Activated T-cell treated with anti-CD3 and anti-CD28 coated beads, Interleukin-2, amount 50 U/mL, for 4 hours (primary cell): ENCODE results near the gene AXIN2. TPM values are rescaled to one million over a fixed set of nuclear protein-coding genes. Genes with fewer than 3 reads are reported as not detected.
"Not testable (repeated sequence)": the region's sequence is repeated elsewhere in the genome, so short reads cannot be mapped to it uniquely, and the experiment has no call there.

Experiments used
- ATAC-seq, 2 donors: fragments of 200-7000 bp; cut with Tn5 transposase; one replicate each; pipeline ENCODE4 v1.10.0; 2021
- DNase-seq: peaks from one replicate; pipeline ENCODE4 v3.0.0-alpha.2; 2020
- H3K27me3 Mint-ChIP-seq: one replicate; pipeline ENCODE4 v1.8.0; 2021; ENCODE audit warnings: low read depth, mixed read lengths
- H3K36me3 Mint-ChIP-seq: one replicate; pipeline ENCODE4 v1.8.0; 2022; ENCODE audit warnings: mixed read lengths; ENCODE audit not compliant: insufficient read depth
- H3K4me1 Mint-ChIP-seq: one replicate; pipeline ENCODE4 v1.8.0; 2021; ENCODE audit warnings: low read depth, mixed read lengths
- H3K4me3 Mint-ChIP-seq: one replicate; pipeline ENCODE4 v1.8.0; 2021; ENCODE audit warnings: mild to moderate bottlenecking, moderate library complexity, mixed read lengths
- H3K9me3 Mint-ChIP-seq: one replicate; pipeline ENCODE4 v1.8.0; 2021; ENCODE audit warnings: mixed read lengths
- total RNA-seq, 3 donors: library from RNA; stranded (reverse); gene quantifications; one replicate each; pipeline ENCODE4 v1.2.1, GENCODE V29; 2021

Gene AXIN2
- total RNA-seq, 3 donors from 2014 or later = 8.4 to 13.4 (median 11.9) TPM

DNA sequence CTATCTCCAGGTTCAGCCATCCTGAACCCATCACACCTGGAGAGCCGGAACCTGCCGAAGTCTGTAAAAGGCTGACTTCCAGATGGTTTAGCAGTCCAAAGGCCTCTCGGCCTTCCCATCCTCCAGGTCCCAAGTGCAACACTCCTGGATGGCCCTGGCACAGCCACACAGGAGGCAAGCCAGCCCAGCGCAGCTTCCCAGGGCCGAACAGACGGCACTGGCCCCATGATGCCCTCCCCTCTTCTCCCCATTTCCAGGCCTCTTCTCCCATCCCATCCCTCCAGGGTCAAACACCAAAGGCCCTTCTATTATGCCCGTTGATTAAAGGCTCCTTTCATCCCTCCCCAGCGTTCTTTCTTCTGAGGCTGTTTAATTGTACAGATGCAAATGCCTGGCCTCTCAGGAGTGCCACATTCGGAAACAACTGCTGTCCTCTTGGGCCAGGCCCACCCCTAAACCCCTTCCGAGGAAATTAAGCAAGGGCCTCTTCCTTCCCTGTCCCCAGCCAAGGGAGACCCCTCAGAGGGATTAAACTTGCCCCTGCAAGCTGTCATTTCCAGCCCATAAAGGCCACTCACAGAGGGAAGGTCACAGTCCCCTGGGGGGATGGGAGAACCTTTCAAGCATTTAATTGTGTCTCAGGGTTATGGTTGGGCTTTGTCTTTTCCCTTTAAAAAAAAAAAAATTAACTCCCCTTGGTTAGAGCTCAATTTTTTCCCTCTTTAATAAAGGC lies 30.8 kb downstream of the AXIN2 start:
- Mint-ChIP-seq H3K9me3 (no peaks in the 10 kb centered on the region), H3K4me3 (no peak overlapping the region), H3K27me3 (no peaks in the 10 kb centered on the region), H3K4me1 (no peaks in the 10 kb centered on the region), H3K36me3 (peaks cover 36% of the 10 kb centered on the region)
- no peak for DNase-seq
- no peak for ATAC-seq

DNA sequence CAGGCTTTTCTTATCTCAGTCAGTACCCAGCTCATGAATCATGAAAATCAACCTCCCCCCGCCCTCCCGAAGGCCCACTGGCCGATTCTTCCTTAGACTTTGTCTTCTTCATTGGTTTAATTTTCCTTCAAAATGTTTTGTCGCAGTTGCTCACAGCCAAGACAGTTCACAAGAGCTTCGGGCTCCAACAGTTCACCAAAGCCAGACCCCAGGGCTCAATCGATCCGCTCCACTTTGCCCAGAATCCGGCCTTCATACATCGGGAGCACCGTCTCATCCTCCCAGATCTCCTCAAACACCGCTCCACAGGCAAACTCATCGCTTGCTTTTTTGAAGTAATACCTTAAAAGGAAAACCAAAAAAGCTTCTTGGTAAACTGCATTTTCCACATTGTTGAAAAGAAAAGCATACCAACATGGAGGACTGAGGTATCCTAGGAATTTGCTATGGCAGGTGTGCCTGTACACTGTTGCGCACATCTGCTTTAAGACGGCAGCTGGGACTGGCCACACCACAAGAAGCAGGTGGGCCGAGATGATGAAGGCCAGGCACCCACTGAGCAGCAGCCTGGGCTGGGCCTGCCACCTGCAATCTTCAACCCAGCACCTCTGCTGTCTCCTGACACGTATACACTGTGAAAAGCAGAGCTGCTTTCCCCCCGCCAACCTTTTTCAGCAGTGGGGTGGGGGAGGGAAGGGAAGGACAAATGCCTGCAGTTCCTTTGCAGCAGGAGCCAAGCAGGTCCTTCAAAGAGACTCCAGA lies 31.5 kb downstream of the AXIN2 start:
- H3K4me1 Mint-ChIP-seq = no peaks in the 10 kb centered on the region
- H3K4me3 Mint-ChIP-seq = no peak overlapping the region
- peaks cover 30% of the 10 kb centered on the region for H3K36me3 Mint-ChIP-seq
- no peaks in the 10 kb centered on the region for H3K27me3 Mint-ChIP-seq
- no peak for ATAC-seq
- no peaks in the 10 kb centered on the region for H3K9me3 Mint-ChIP-seq
- no peak for DNase-seq

DNA sequence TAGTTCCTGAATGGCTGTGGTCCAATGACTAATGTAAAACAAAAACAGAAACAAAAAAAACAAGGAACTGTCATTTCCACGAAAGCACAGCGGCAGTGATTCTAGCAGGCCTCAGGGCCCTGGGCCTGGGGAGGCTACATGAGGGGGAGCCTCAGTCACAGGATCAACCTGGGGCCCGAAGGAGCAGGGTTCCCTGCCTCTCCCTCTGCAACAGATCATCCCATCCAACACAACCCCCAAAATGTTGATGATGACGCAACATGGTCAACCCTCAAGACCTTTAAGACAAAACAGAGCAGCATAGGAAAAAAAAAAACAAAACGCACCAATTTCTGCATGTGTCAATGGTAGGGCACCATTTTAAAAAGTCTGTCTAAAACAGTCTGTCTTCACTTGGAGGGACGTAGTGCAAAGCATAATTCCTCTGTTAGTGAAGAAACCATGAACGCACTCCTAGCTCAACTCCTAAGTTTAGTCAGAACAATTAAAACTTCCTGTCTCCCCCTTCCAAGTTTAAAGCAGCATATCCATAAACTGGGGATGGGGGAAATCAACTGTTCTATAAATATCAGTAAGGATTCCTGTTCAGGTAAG lies 32.3 kb downstream of the AXIN2 start:
- H3K4me3 Mint-ChIP-seq = no peak overlapping the region
- H3K36me3 Mint-ChIP-seq = peaks cover 27% of the 10 kb centered on the region
- DNase-seq = no peak

DNA sequence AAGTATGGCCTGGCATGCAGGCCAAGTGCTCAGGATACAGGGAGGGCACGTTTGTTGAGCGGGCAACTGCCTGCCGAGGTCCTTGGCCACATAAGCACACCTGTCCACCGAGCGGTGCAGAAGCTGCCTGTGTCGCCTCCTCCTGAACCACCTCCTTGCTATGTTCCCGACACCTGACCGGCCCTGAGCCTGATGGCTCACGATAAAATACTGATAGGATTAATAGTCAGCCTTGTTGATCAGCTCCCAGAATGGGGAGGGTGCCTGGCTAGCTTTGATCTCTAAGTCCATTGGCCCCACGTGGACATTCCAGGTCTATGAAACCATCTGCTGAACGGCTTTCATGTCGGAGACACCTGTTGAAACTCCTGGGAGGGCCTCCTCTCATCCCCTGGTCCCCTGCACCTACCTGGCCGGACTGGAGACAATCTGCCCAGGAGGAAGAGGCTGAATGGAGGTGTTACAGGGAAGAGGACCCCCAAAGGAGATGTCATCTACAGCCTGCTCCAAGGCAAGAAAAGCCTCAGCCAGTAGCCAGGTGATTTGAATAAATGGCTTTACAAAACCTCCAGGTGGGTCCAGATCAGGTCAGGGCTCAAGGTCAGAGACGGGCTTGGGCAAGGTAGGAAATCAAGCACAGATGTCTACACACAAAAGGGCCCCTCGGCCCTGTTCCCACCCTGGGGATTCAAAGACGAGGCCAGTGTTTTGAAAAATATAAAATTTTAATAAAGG lies 33.4 kb downstream of the AXIN2 start:
- Mint-ChIP-seq H3K9me3 (no peaks in the 10 kb centered on the region), H3K4me1 (peaks cover 16% of the 10 kb centered on the region), H3K36me3 (peaks cover 24% of the 10 kb centered on the region), H3K4me3 (no peak overlapping the region), H3K27me3 (no peaks in the 10 kb centered on the region)
- DNase-seq = no peak
- no peak for ATAC-seq

More for the DNA sequence above, 32.3 kb downstream of the AXIN2 start:
- Mint-ChIP-seq H3K4me1 (peaks cover 6% of the 10 kb centered on the region), H3K9me3 (no peaks in the 10 kb centered on the region), H3K27me3 (no peaks in the 10 kb centered on the region)
- no peak for ATAC-seq

DNA sequence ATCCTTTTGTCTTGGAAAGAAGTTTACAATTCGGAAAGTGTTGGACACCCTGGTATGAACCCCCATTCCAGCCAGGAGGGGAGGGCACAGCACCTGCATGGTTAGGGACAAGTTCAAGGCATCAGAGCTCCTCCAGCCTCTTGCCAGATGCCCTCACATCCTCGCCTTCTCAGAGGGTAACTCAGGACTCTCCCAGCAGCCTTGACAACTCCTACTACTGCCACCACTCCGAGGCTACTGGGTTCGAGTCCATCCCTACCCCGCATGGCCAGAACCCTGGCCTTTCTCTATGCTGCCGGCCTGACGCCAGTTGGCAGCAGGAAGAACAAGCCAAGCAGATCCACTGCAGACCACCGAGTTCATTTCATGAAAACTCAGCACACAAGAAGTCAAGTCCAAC lies 34.1 kb downstream of the AXIN2 start:
- Mint-ChIP-seq H3K27me3 (no peaks in the 10 kb centered on the region), H3K4me3 (no peak overlapping the region), H3K36me3 (peaks cover 23% of the 10 kb centered on the region), H3K4me1 (peaks cover 22% of the 10 kb centered on the region), H3K9me3 (no peaks in the 10 kb centered on the region)
- no peak for ATAC-seq
- DNase-seq = no peak

DNA sequence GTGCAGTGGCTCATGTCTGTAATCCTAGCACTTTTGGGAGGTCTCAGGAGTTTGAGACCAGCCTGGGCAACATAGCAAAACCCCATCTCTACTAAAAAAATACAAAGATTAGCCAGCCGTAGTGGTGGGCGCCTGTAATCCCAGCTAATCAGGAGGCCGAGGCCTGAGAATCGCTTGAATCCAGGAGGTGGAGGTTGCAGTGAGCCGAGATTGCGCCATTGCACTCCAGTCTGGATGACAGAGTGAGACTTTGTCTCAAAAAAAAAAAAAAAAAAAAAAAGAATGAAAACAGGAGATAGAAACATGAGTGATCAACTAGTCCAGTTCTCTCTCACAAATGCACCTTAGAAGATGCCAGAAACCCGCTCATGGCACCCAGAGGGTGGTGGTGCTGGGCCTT lies 34.6 kb downstream of the AXIN2 start:
- ATAC-seq, H3K27me3 Mint-ChIP-seq, DNase-seq, H3K9me3 Mint-ChIP-seq, H3K4me3 Mint-ChIP-seq: not testable (repeated sequence)
- Mint-ChIP-seq H3K4me1 (peaks cover 26% of the 10 kb centered on the region), H3K36me3 (peaks cover 18% of the 10 kb centered on the region)

DNA sequence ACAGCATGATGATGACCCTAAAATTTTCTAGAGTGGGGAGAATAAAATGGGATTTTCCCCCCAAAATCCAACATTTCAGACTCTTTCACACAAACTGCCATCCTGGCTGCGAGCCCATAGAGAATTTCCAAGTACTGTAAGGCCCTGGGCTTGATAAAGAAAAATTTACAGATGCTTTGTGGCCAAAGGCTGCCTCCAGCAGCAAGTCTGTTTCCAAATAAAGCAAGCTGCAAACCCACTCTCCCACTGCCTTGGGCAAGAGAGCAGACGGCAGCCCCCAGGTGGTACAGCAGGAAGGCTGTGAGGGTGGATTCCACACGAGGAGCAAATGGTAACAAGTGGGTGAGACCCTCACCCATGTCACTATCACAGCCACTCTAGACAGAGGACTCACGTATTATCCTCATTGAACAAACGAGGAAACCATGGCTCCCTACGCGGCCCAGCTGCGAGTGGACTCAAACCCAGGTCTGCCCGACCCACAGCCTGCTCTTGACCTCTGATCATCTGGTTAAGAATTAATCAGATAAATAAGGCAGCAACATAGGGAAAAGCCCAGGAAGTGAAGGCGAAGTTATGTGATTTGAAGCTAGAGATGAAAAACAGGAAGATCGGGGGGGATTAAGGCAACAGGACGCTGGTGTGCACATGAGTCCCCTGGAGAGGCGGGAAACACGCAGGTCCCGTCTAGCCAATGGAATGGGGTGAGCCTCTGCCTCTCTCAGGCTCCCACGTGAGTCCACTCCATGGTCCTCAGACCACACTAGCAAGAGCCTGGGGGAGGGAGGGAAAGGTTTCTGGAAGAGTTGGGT lies 37.4 kb downstream of the AXIN2 start:
- Mint-ChIP-seq H3K36me3 (peaks cover 6% of the 10 kb centered on the region), H3K27me3 (no peaks in the 10 kb centered on the region), H3K4me3 (peak overlapping the region; percentile 9), H3K9me3 (no peaks in the 10 kb centered on the region), H3K4me1 (peaks cover 40% of the 10 kb centered on the region)
- ATAC-seq = no peak
- DNase-seq = no peak

DNA sequence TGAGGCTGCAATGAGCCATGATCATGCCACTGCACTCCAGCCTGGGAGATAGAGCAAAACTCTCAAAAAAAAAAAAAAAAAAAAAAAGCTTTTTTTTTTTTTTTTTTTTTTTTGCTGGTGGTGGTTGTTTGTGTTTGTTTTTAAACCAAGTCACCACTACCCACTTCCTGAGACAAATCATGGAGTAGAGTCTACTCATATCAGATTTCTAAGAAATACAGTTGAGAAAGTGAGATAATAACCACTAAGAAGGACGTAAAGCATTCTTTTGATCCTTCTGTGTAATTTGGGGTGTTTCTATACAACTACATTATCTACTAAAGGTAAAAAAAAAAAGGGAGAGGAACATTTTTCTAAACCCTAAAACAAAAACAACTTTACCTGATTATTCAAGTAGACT lies 38.0 kb downstream of the AXIN2 start:
- H3K4me3 Mint-ChIP-seq = peak overlapping the region; percentile 9
- no peak for DNase-seq
- H3K4me1 Mint-ChIP-seq = peaks cover 40% of the 10 kb centered on the region
- no peaks in the 10 kb centered on the region for H3K27me3 Mint-ChIP-seq
- peaks cover 1% of the 10 kb centered on the region for H3K36me3 Mint-ChIP-seq
- H3K9me3 Mint-ChIP-seq = no peaks in the 10 kb centered on the region
- peak; percentile 91 to 93 for ATAC-seq

DNA sequence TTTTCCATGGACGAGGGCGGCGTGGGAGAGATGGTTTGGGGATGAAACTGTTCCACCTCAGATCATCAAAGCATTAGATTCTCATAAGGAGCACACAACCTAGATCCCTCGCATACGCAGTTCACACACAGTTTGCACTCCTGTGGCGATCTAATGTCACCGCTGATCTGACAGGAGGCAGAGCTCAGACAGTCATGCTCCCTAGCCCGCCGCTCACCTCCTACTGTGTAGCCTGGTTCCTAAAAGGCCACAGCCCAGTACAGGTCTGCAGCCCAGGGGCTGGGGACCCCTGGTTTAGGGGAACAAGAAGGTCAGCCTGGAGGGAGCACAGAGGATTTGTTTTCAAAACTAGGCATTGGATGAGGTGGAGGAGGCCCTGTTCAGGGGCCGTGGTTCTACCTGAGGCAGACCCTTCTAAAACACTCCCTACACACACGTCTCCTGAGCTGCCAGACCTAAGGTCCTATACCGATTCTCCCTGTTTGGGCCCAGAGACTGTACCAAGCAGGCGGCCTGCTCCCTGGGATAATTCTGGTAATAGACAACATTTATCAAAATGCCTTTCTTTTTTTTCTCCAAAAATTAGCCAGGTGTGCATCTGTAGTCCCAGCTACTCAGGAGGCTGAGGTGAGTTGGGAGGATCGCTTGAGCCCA lies 38.6 kb downstream of the AXIN2 start:
- H3K9me3 Mint-ChIP-seq = no peaks in the 10 kb centered on the region
- no peaks in the 10 kb centered on the region for H3K27me3 Mint-ChIP-seq
- ATAC-seq = peak in 1 of 2 donors; percentile 31
- no peak overlapping the region for H3K4me3 Mint-ChIP-seq
- H3K36me3 Mint-ChIP-seq = peaks cover 1% of the 10 kb centered on the region
- peaks cover 40% of the 10 kb centered on the region for H3K4me1 Mint-ChIP-seq
- DNase-seq = no peak

DNA sequence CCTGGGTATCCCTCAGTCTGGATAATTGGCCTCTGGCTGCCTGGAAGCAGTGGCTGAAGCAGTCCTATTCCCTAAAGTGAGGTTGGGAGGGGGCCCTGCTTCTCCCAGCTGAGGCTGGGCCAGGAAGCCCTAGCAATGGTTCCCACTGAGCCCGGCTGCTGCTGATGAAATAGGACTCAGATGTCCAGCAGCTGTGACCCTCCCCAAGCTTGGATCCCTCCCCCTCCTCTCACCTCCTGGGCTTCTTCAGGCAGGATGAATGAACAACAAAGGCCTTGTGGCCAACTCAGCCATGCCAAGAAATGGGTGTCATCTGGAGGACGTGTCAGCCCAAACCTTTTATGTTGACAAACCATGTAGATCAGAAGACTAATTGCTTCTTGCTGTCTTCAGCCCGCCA lies 42.0 kb downstream of the AXIN2 start:
- Mint-ChIP-seq H3K27me3 (peaks cover 2% of the 10 kb centered on the region), H3K9me3 (no peaks in the 10 kb centered on the region), H3K4me1 (peaks cover 42% of the 10 kb centered on the region), H3K4me3 (no peak overlapping the region), H3K36me3 (no peaks in the 10 kb centered on the region)
- DNase-seq = no peak
- no peak for ATAC-seq

DNA sequence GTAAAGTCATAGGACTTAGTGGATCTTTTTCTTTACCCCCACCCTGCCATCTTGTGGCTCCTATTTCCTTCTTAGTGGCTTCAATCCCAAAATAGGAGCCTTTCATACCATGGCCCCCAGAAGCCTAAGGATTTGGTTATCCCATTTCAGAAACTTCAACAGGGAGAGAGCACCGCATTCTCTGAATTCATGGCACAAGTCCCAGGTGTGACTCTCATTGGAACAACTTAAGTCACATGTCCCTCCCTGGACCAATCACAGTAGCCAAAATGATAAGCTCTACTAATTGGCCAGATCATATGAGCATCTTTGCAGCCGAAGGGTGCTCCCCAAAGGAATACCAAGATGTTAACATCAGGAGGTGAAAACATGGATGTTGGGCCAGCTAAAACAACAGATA lies 43.2 kb downstream of the AXIN2 start:
- DNase-seq (no peak), ATAC-seq (no peak)
- Mint-ChIP-seq H3K27me3 (peaks cover 2% of the 10 kb centered on the region), H3K36me3 (no peaks in the 10 kb centered on the region), H3K4me1 (peaks cover 37% of the 10 kb centered on the region), H3K9me3 (no peaks in the 10 kb centered on the region), H3K4me3 (no peak overlapping the region)

DNA sequence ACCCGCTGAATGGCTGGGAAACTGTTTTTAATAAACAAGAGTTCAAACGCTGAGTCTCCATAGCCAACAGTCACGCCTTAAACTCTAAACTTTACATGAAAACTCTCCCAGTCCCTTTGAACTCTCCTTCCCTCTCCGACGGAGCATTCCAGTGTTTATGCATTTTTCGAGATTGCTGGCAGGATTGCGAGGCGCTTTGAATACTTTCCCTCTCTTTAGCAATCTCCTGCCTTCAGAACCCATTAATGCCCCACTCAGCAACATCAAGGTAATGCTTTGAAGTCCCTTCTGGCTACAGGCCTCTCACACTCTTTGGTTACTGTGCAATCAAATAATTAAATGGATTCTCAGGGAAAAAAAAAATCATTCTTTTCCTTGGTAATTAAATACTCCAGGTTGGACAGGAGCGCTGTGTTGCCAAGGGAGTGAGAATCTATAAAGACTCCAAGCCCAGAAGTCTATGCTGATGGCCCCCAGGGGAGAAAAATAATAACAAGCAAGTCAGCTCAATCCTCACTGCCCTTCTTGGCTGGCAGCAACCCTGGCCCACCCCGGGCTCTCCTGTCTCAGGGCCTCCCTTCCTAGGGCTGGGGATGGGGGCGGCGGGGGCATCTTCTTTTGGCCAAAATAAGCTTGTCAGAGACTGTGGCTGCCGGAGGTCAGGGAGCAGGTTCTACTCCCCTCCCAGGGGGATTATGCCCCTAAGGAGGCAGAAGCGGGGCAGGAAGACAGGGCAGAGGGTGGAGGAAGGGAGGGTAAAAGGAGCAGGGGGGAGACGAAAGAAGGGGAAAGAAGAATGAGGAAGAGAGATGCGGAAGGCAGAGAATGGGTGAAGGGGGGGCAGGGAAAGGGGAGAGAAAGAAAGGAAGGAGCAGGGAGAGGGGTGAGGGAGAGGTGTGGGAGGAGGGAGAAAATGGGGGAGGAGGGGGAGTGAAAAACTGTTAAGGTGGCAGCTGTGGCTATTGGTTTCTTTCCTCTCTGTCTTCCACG lies 45.2 kb downstream of the AXIN2 start:
- H3K4me1 Mint-ChIP-seq = peaks cover 23% of the 10 kb centered on the region
- H3K36me3 Mint-ChIP-seq = no peaks in the 10 kb centered on the region
- H3K9me3 Mint-ChIP-seq = no peaks in the 10 kb centered on the region
- H3K27me3 Mint-ChIP-seq = peaks cover 2% of the 10 kb centered on the region
- DNase-seq (no peak), ATAC-seq (no peak)
- no peak overlapping the region for H3K4me3 Mint-ChIP-seq
